Body of pancreas (tissue), 4 donors: ENCODE measurements around the gene BTG4.

Source experiments
- POLR2A ChIP-seq, 3 donors: fragments of 450-650 bp; IDR thresholded peaks; one replicate each; pipeline ENCODE4 v1.6.1; 2016; ENCODE audit warnings: antibody characterized with exemption in 3 of 3, mild to moderate bottlenecking in 2 of 3
- TF ChIP-seq, protein P1 (sequence below), 7 experiments: fragments of 450-650 bp in 4 of 7; fragments of 200-600 bp in 3 of 7; sonication (generic) in 3 of 7; IDR thresholded peaks; one replicate each; pipeline ENCODE4 v1.5.1; 2016 to 2019; ENCODE audit warnings: antibody characterized with exemption in 7 of 7

DNA sequence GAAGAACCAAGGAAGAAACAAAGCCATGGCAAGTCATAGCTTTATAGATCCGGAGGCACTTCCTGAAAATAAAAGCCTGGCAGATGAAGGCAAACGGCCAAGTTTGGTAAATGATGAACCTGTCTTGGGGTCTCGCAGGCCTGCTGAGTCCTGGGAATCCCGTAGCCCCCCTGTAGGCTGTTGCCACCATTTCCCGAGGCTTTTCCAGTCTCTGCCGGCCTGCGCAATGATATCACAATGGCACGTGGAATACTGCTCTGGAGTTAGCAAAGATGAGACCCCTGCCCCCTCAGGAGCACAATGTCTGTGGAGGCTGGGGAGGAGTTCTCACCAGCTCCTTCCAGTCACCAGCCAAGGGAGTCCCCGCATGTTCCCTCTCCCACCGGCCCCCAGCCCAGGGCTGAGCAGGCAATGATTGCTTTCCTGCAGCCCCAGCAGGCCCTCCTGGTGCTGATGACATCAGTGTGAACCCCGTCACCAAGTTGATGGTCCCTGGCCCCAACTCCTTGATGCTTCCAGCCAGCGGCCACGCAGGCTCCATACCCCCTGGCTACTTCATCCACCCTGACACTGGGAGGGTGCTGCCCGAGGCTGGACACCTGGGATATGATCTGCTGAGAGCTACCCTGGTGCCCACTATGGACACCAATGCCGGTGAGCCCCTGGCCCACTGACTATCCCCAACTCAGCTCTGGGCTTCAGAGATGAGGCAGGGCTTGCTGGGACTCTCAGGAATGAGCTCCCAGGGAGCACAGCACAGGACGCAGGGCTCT, 55.9 kb downstream of the BTG4 start:
- TF ChIP-seq POLR2A (IDR thresholded peaks at IDR 0.05), result no peak
- TF ChIP-seq, protein P1, sequence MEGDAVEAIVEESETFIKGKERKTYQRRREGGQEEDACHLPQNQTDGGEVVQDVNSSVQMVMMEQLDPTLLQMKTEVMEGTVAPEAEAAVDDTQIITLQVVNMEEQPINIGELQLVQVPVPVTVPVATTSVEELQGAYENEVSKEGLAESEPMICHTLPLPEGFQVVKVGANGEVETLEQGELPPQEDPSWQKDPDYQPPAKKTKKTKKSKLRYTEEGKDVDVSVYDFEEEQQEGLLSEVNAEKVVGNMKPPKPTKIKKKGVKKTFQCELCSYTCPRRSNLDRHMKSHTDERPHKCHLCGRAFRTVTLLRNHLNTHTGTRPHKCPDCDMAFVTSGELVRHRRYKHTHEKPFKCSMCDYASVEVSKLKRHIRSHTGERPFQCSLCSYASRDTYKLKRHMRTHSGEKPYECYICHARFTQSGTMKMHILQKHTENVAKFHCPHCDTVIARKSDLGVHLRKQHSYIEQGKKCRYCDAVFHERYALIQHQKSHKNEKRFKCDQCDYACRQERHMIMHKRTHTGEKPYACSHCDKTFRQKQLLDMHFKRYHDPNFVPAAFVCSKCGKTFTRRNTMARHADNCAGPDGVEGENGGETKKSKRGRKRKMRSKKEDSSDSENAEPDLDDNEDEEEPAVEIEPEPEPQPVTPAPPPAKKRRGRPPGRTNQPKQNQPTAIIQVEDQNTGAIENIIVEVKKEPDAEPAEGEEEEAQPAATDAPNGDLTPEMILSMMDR (IDR thresholded peaks at IDR 0.05), result no peak
